Adipocyte (in vitro differentiated cells): Measurements from ENCODE around the gene UQCC5.

Experiments used
- DNase-seq: peaks from one replicate; pipeline ENCODE4 v3.0.0-alpha.2; 2015; ENCODE audit warnings: low read depth
- H3K27me3 ChIP-seq: replicated peaks from 2 replicates; pipeline ENCODE4 v1.7.0; 2013; ENCODE audit warnings: mild to moderate bottlenecking, low read length, moderate library complexity; ENCODE audit not compliant: control insufficient read depth, insufficient read depth
- H3K36me3 ChIP-seq: 2 replicates; pipeline ENCODE4 v1.7.0; 2013; ENCODE audit warnings: low read length, mild to moderate bottlenecking, moderate library complexity; ENCODE audit not compliant: control insufficient read depth, insufficient read depth, severe bottlenecking
- H3K4me1 ChIP-seq: 2 replicates; pipeline ENCODE4 v1.7.0; 2013; ENCODE audit warnings: mild to moderate bottlenecking, low read length, moderate library complexity; ENCODE audit not compliant: control insufficient read depth, insufficient read depth
- H3K4me3 ChIP-seq: 2 replicates; pipeline ENCODE4 v1.7.0; 2013; ENCODE audit warnings: mild to moderate bottlenecking, low read length, moderate library complexity
- H3K9ac ChIP-seq: 2 replicates; pipeline ENCODE4 v1.7.0; 2013; ENCODE audit warnings: mild to moderate bottlenecking, low read length, moderate library complexity
- H3K9me3 ChIP-seq: 2 replicates; pipeline ENCODE4 v1.7.0; 2013; ENCODE audit warnings: mild to moderate bottlenecking, low read length, moderate library complexity; ENCODE audit not compliant: control insufficient read depth

Gene UQCC5

GRCh38 chr3:52507359-52507758 is 29.0 kb upstream of the UQCC5 start:
- peaks cover 36% of the 10 kb centered on the region for H3K27me3 ChIP-seq
- H3K4me3 ChIP-seq: no peak overlapping the region
- no peaks in the 10 kb centered on the region for H3K36me3 ChIP-seq
- no peaks in the 10 kb centered on the region for H3K9me3 ChIP-seq
- peak; percentile 87 for DNase-seq
- no peak overlapping the region for H3K9ac ChIP-seq
- H3K4me1 ChIP-seq: no peaks in the 10 kb centered on the region

DNA sequence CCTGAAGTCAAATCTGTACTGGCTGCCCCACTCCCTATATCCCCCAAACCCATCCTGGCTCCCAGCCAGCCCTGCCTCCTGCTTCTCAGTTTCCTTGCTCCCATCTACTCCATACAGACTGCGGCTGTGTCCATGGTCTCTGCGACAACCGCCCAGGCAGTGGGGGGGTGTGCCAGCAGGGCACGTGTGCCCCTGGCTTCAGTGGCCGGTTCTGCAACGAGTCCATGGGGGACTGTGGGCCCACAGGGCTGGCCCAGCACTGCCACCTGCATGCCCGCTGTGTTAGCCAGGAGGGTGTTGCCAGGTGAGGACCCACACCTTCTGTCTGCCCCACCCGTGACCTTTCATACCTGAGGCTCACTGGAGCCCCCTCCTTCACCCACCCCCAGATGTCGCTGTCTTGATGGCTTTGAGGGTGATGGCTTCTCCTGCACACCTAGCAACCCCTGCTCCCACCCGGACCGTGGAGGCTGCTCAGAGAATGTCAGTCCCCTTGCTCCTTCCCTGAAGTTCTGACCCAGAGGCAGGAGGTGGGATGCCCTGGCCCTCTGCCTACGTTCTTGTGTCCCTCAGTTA is 26.6 kb upstream of the UQCC5 start:
- H3K36me3 ChIP-seq: no peaks in the 10 kb centered on the region
- no peak for DNase-seq
- no peaks in the 10 kb centered on the region for H3K4me1 ChIP-seq
- H3K4me3 ChIP-seq: no peak overlapping the region
- no peak overlapping the region for H3K9ac ChIP-seq
- peaks cover 46% of the 10 kb centered on the region for H3K27me3 ChIP-seq
- no peaks in the 10 kb centered on the region for H3K9me3 ChIP-seq

DNA sequence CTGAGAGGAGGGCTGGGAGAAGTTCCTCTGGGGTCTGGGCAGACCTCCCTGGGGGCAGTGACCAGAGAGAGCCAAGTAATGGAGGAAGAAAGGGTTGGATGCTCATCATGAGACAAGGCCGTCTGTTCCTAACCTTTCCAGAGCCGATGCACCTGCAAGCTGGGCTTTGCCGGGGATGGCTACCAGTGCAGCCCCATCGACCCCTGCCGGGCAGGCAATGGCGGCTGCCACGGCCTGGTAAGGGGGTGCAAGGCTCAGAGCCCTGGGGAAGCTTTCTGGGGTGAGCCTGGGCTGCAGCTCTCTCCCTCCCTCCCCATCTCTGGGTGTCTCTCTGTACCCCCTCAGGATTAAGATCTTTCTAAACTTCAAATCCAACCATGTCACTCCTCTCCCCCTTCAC is 24.9 kb upstream of the UQCC5 start:
- Histone ChIP-seq H3K27me3 (peaks cover 42% of the 10 kb centered on the region), H3K4me1 (no peaks in the 10 kb centered on the region), H3K4me3 (no peak overlapping the region), H3K9me3 (no peaks in the 10 kb centered on the region), H3K9ac (no peak overlapping the region), H3K36me3 (no peaks in the 10 kb centered on the region)
- no peak for DNase-seq

DNA sequence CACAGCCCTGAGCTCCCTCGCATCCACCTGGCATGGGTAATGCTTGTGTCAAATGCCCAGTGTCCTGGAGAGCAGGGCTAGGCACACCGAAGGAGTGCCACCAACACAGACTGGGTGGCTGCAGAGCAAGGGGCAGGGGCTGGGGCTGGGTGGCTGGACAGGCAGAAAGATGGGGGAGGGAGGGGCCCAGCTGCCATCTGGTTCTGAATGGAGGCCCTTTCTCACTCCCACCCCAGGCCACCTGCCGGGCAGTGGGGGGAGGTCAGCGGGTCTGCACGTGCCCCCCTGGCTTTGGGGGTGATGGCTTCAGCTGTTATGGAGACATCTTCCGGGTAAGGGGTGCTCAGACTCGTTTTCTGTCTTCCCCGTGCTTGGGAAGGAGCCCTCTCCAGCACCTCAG is 24.3 kb upstream of the UQCC5 start:
- Histone ChIP-seq H3K9me3 (no peaks in the 10 kb centered on the region), H3K27me3 (peaks cover 42% of the 10 kb centered on the region), H3K4me3 (no peak overlapping the region), H3K9ac (no peak overlapping the region), H3K36me3 (no peaks in the 10 kb centered on the region), H3K4me1 (no peaks in the 10 kb centered on the region)
- no peak for DNase-seq

GRCh38 chr3:52512727-52513126 is 23.7 kb upstream of the UQCC5 start:
- Histone ChIP-seq H3K9ac (no peak overlapping the region), H3K27me3 (peaks cover 42% of the 10 kb centered on the region), H3K9me3 (no peaks in the 10 kb centered on the region), H3K4me3 (no peak overlapping the region), H3K36me3 (no peaks in the 10 kb centered on the region), H3K4me1 (no peaks in the 10 kb centered on the region)
- no peak for DNase-seq

DNA sequence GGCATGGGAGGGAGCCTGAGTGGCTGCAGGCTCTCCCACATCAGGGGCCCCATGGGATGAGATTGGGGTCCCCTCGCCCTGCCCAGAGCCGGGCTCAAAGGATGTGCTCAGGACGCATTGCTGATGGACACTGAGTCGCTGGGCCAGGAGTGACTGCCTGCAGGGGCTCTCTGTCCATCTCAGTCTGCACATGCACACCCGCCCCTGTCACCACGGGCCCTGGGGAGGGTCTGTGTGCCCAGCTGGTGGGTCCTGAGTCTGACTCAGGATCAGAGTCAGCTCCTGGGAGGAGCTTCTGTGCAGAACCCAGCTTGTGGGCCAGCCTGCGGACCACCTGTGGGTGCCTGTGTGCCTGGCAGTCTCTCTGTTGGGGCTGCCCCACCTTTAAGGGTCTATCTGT is 23.1 kb upstream of the UQCC5 start:
- no peak for DNase-seq
- no peaks in the 10 kb centered on the region for H3K4me1 ChIP-seq
- no peaks in the 10 kb centered on the region for H3K36me3 ChIP-seq
- no peak overlapping the region for H3K4me3 ChIP-seq
- H3K9ac ChIP-seq: no peak overlapping the region
- no peaks in the 10 kb centered on the region for H3K9me3 ChIP-seq
- H3K27me3 ChIP-seq: peaks cover 47% of the 10 kb centered on the region

- H3K9me3 ChIP-seq: no peaks in the 10 kb centered on the region
- no peaks in the 10 kb centered on the region for H3K4me1 ChIP-seq
- H3K36me3 ChIP-seq: no peaks in the 10 kb centered on the region
- peaks cover 49% of the 10 kb centered on the region for H3K27me3 ChIP-seq
- H3K9ac ChIP-seq: no peak overlapping the region
- DNase-seq: no peak
- no peak overlapping the region for H3K4me3 ChIP-seq
Observed at GRCh38 chr3:52514576-52514975, 21.8 kb upstream of the UQCC5 start.

GRCh38 chr3:52515192-52515591 is 21.2 kb upstream of the UQCC5 start:
- no peaks in the 10 kb centered on the region for H3K36me3 ChIP-seq
- no peaks in the 10 kb centered on the region for H3K9me3 ChIP-seq
- no peaks in the 10 kb centered on the region for H3K4me1 ChIP-seq
- DNase-seq: no peak
- H3K4me3 ChIP-seq: no peak overlapping the region
- no peak overlapping the region for H3K9ac ChIP-seq
- H3K27me3 ChIP-seq: peaks cover 43% of the 10 kb centered on the region

DNA sequence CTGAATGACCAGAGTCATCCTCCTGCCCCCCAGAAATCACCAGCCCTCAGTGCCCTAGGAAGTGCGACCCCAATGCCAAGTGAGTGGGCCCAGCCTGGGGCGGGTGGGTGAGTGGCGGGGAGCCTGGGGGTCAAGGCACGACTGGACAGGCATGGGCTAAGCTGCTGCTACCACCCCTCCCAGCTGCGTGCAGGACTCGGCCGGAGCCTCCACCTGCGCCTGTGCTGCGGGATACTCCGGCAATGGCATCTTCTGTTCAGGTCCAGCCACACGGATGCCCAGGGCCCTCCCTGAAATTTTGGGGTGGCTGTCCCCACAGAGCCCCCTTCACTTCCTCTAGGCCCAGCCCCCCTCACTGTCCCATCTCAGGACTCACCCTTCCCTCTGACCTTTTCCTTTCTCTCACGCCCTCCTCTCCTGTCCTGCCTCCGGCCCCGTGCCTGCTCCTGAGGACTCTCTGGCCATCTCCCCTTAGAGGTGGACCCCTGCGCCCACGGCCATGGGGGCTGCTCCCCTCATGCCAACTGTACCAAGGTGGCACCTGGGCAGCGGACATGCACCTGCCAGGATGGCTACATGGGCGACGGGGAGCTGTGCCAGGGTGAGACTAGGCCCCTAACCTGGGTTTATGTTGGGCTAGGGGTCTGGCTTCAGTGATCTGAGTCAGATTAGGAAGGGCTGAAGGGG is 19.8 kb upstream of the UQCC5 start:
- Histone ChIP-seq H3K27me3 (peaks cover 33% of the 10 kb centered on the region), H3K36me3 (no peaks in the 10 kb centered on the region), H3K9ac (no peak overlapping the region), H3K4me3 (no peak overlapping the region), H3K9me3 (no peaks in the 10 kb centered on the region), H3K4me1 (no peaks in the 10 kb centered on the region)
- DNase-seq: no peak

- no peak overlapping the region for H3K4me3 ChIP-seq
- no peak for DNase-seq
- no peaks in the 10 kb centered on the region for H3K4me1 ChIP-seq
- H3K36me3 ChIP-seq: no peaks in the 10 kb centered on the region
- H3K27me3 ChIP-seq: peaks cover 20% of the 10 kb centered on the region
- H3K9ac ChIP-seq: no peak overlapping the region
- H3K9me3 ChIP-seq: no peaks in the 10 kb centered on the region
Observed at GRCh38 chr3:52517796-52518722, 18.3 kb upstream of the UQCC5 start.

DNA sequence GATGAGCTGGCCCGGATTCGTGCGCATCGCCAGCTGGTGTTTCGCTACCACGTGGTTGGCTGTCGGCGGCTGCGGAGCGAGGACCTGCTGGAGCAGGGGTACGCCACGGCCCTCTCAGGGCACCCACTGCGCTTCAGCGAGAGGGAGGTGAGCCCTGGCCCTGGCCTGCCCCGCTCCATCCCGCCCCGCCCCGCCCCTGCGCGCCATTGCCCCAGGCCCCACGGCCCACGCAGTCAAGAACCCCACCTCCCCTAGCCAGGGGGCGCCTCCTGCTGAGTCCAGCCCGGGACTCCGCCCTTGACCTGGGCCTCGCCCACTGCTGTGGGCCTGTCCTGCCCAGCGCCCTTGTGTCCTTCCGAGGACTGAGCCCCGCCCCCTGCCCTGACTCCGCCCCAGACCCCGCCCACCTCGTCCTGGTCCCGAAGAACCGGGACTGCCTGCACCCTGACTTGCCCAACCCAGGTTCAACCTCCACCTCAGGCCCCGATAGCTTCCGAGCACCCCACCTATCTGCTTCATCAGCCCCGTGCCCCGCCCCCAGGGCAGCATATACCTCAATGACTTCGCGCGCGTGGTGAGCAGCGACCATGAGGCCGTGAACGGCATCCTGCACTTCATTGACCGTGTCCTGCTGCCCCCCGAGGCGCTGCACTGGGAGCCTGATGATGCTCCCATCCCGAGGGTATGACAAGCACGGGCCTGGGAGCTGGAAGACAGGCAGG is 17.5 kb upstream of the UQCC5 start:
- H3K4me1 ChIP-seq: no peaks in the 10 kb centered on the region
- H3K9ac ChIP-seq: no peak overlapping the region
- peaks cover 3% of the 10 kb centered on the region for H3K36me3 ChIP-seq
- no peaks in the 10 kb centered on the region for H3K9me3 ChIP-seq
- DNase-seq: no peak
- H3K27me3 ChIP-seq: peaks cover 15% of the 10 kb centered on the region
- no peak overlapping the region for H3K4me3 ChIP-seq
